ENCODE data around the gene CTRB1. TPM values are rescaled to one million over a fixed set of nuclear protein-coding genes. Genes with fewer than 3 reads are reported as not detected.

Gene CTRB1
- total and polyA plus RNA-seq, 2 donors (not counting 3 experiments of a cell fraction or from before 2014, with no cell fraction given) = not detected

GRCh38 chr16:75241412-75241811 lies 22.6 kb downstream of the CTRB1 start:
- BruUV-seq (replicated peaks) = no TSS peak
- H4K20me1 ChIP-seq (replicated peaks; ENCODE audit: control insufficient read depth, extremely low read depth, insufficient read depth, low read length) = no peaks in the 10 kb centered on the region
- intact Hi-C loops (cut with micrococcal nuclease) (no loop called here), dilution Hi-C loops (cut with MboI; ENCODE audit: extremely low pct_ligation_motif_present, low sequenced_read_pairs) (no loop called here)
- DNase-seq (ENCODE audit: low read depth, low spot score) = no peak
- no peak overlapping the region for H3K9ac ChIP-seq (replicated peaks; ENCODE audit: extremely low read depth, insufficient read depth, low read length)
- peaks cover 96% of the 10 kb centered on the region for H3K79me2 ChIP-seq (ENCODE audit: control insufficient read depth, insufficient read depth, low read length)
- H3K4me1 ChIP-seq (ENCODE audit: control insufficient read depth, extremely low read depth, insufficient read depth, low read length) = peaks cover 37% of the 10 kb centered on the region
- peaks cover 13 to 59% of the 10 kb centered on the region in 2 experiments for H3K36me3 ChIP-seq (ENCODE audit: control insufficient read depth in 2 of 2, extremely low read depth in 1 of 2, insufficient read depth in 2 of 2, low read length in 2 of 2)
- no peaks in the 10 kb centered on the region for H3K9me3 ChIP-seq (replicated peaks; ENCODE audit: control insufficient read depth, insufficient read depth, low read length)
- no peaks in the 10 kb centered on the region for H3K9me1 ChIP-seq (replicated peaks; ENCODE audit: control insufficient read depth, extremely low read depth, insufficient read depth, low read length)
- H2AFZ ChIP-seq (ENCODE audit: low read depth, low read length) = no peak overlapping the region
- POLR2A ChIA-PET = no interaction called here
- H3K27ac ChIP-seq (ENCODE audit: insufficient read depth, low read depth, low read length) = no peak overlapping the region
- H3K27me3 ChIP-seq (ENCODE audit: control insufficient read depth in 2 of 2, insufficient read depth in 2 of 2, low read length in 2 of 2) = no peaks in the 10 kb centered on the region
- TF ChIP-seq GATA2 (IDR thresholded peaks at IDR 0.05; ENCODE audit: insufficient read depth, insufficient read length, low read depth, low read length) = no peak
- TF ChIP-seq, protein P1, sequence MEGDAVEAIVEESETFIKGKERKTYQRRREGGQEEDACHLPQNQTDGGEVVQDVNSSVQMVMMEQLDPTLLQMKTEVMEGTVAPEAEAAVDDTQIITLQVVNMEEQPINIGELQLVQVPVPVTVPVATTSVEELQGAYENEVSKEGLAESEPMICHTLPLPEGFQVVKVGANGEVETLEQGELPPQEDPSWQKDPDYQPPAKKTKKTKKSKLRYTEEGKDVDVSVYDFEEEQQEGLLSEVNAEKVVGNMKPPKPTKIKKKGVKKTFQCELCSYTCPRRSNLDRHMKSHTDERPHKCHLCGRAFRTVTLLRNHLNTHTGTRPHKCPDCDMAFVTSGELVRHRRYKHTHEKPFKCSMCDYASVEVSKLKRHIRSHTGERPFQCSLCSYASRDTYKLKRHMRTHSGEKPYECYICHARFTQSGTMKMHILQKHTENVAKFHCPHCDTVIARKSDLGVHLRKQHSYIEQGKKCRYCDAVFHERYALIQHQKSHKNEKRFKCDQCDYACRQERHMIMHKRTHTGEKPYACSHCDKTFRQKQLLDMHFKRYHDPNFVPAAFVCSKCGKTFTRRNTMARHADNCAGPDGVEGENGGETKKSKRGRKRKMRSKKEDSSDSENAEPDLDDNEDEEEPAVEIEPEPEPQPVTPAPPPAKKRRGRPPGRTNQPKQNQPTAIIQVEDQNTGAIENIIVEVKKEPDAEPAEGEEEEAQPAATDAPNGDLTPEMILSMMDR (IDR thresholded peaks at IDR 0.05; ENCODE audit: extremely low read depth in 1 of 2, insufficient read depth in 1 of 2, low read depth in 1 of 2, low read length in 2 of 2) = no peak
- TF ChIP-seq POLR2AphosphoS5 (IDR thresholded peaks at IDR 0.05; ENCODE audit: insufficient read depth, low read depth, low read length) = no peak
- no peak for TF ChIP-seq MYC (IDR thresholded peaks at IDR 0.05; ENCODE audit: low read depth, low read length)
- TF ChIP-seq JUN (IDR thresholded peaks at IDR 0.05; ENCODE audit: borderline replicate concordance, insufficient read depth, insufficient read length, low read depth) = no peak
- no peak for TF ChIP-seq FOS (IDR thresholded peaks at IDR 0.05; ENCODE audit: borderline replicate concordance, insufficient read depth, low read length)
- no peak for TF ChIP-seq MAX (IDR thresholded peaks at IDR 0.05; ENCODE audit: insufficient read depth, insufficient read length)
- no peak for TF ChIP-seq POLR2A (IDR thresholded peaks at IDR 0.05; ENCODE audit: low read depth, low read length)
- TF ChIP-seq EZH2 (IDR thresholded peaks at IDR 0.05; ENCODE audit: borderline replicate concordance, low read depth, low read length, severe bottlenecking) = no peak
- no peak overlapping the region for H3K4me2 ChIP-seq (ENCODE audit: insufficient read depth, low read length)
- no peak for FAIRE-seq
- H3K4me3 ChIP-seq (replicated peaks in 1 of 3; ENCODE audit: insufficient read depth in 1 of 3, low read depth in 1 of 3, low read length in 3 of 3) = no peak overlapping the region
- CTCF ChIA-PET = interaction anchor here (0.6 kb wide), 1 partner anchor 144 kb away, joined by 3 read pairs; no protein-coding TSS in a partner anchor

Data from endothelial cell of umbilical vein (primary cell).